HG03442 (cell line): ENCODE results near the gene MADD.
A peak's percentile ranks its signal among the peaks of the same experiment; 100 is the strongest.

Experiments used
- ATAC-seq: cut with Tn5 transposase; IDR thresholded peaks from one replicate; pipeline ENCODE4 v1.9.1; 2021; ENCODE audit warnings: mild to moderate bottlenecking, moderate library complexity; ENCODE audit not compliant: unreplicated experiment

Gene MADD

DNA sequence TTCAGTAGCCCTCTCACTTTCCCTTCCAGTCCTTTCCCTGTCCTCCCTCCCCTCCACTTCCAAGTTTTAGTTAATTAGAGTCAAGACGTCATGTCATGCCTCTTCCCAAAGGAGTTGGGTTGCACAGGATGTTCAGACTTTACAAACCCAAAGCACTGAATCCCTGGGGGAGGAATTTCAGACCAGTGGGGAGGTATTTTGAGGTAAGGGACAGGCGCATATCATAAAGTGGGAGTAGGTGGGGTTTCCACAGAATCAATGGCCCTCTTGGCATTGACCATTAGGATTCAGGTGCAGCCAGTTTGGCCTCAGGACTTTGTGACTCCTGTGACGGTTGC lies 20.6 kb upstream of the MADD start:
- no peak for ATAC-seq

DNA sequence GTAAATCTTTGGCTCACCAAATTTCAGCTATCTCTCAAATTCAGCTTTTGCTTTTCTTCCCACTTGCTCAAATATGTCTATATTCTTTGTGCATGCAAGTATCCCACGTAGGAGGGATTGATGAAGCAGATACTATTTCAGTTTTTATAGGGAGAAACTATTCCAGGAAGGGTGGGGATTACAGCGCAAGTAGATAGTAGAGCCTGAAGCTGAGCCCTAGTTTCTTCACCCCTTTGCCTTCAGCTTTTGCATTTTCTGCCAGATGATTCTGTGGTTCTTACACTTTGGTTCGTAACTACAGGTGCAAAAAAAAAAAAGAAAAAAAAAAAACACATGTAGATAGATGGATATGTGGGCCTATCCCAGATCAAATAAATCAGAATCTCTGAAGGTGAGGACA lies 18.2 kb upstream of the MADD start:
- no peak for ATAC-seq

DNA sequence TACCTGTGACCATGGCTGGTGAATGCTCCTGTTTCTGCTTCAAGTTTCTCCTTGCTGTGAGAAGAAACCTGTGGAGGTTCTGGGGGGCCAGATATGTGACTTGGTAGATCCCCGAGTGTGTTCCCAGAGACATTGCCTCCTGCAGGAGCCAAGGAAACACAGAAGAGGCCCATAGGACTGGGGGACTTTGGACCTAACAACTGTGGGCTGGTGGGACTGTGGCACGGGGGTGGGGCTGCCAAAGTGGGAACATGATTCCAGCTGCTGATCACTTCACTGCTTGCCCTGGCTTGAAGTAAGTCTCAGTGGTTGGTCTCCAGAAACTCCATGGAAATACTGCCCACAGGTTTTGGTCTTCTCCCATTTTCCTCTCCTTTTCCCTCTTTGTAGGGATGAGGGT lies 16.3 kb upstream of the MADD start:
- no peak for ATAC-seq

DNA sequence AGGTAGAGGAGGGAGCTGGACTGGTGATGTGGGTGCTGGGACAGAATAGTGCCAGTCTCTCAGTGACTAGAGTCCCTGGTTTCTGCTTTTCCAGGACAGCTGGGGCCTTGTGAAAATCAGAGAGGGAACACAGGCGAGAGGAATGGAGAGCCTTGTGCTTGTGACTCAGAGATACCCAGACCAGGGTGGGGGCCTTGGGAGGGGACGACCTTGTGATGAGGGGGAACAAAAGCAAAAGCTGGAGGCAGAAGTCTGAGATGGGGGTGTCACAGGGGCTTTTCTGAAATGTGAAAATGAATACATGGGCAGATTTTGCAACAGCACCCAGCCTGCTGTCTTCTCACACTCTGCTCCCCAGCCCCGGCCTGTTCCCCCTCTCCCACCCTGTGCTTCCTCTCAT lies 15.5 kb upstream of the MADD start:
- ATAC-seq = no peak

DNA sequence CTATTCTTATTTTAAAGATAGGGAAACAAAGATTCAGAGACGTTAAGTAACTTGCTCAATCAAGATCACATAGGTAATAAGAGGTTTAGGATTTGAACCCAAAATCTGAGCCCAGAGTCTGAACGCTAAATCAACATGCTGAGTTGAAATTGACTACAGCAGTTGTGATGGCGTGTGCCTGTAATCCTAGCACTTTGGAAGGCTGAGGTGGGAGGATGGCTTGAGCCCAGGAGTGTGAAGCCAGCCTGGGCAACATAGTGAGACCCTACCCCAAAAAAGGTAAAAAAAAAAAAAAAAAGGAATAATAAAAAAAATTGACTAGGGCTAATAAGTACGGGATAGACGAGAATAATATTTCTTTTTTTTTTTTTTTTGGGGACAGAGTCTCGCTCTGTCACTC lies 13.6 kb upstream of the MADD start:
- no peak for ATAC-seq

DNA sequence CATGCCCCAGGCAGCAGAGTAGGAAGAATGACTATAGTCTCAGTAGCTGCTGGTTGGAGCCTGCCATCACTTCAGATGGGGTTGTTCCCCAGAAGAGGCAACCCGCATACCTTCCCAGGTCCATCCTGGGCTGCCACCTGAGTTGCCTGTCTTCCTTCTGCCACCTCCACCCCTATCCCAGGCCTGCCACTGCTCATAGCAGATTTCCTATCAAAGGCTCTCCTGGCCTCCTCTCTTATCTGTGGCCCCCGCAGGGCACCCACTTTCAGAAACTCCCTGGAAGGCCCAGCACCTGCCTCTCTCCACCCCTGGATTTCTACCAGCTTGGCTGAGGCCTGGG lies 12.8 kb upstream of the MADD start:
- ATAC-seq = no peak

DNA sequence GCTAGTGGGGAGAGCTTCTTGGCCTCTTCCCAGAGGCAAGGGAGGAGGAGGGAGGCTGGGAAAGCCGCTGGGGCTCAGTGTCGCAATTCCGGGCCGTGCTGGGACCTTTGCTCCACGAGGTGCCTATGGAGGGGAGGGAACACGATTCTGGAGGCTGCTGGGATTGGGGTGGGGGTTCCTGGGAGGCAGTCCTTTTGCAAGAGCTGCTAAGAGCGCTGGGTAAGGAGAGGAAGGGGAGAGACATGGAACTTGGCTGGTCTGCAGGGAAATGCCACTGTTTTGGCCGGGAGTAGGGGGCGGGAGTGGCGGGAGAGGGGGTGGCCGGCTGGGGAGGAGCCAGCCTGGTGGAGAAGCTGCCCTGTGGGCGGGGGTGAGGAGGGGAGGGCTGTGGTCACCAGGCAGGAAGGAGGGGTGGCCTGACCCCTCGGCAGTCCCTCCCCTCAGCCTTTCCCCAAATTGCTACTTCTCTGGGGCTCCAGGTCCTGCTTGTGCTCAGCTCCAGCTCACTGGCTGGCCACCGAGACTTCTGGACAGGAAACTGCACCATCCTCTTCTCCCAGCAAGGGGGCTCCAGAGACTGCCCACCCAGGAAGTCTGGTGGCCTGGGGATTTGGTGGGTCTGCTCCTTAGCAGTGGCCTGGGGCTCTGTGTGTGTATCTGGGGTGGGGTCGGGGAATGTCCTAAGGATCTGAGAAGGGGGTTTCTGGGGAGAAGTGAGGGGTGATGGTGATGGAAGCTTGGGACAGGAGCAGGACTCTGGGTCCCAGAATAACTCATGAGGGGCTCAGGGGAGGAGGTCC lies 12.2 kb upstream of the MADD start, which contains the start of gene NR1H3:
NR1H3 (plus strand) TSS at position 480 of the 800 bp plus-strand sequence. CDS start 1,221 bp downstream, outside the sequence.
- ATAC-seq = no peak

DNA sequence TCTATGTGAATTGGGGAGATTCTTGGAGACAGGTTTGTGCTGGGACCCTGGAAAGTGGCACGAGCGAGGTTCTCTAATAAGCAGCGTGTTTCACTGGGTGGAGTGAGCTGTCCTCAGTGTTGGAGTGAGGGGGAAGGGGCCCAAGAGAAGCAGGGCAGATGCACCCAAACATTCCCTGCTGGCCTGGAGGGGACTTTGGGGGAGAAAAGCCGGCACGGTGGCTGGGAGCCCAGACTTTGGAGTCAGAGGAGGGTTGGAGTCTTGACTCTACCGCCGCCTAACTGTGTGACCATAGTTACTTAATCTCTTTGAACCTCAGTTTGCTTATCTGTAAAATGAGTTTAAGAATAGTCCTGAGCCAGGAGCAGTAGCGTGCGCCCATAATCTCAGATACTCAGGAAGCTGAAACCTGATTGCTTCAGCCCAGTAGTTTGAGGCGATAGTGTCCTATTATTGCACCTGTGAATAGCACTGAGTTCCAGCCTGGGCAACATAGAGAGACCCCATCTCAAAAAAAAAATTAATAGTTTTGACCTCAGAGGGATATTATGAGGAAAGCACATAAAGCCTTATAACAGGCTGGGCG lies 11.5 kb upstream of the MADD start:
- no peak for ATAC-seq

DNA sequence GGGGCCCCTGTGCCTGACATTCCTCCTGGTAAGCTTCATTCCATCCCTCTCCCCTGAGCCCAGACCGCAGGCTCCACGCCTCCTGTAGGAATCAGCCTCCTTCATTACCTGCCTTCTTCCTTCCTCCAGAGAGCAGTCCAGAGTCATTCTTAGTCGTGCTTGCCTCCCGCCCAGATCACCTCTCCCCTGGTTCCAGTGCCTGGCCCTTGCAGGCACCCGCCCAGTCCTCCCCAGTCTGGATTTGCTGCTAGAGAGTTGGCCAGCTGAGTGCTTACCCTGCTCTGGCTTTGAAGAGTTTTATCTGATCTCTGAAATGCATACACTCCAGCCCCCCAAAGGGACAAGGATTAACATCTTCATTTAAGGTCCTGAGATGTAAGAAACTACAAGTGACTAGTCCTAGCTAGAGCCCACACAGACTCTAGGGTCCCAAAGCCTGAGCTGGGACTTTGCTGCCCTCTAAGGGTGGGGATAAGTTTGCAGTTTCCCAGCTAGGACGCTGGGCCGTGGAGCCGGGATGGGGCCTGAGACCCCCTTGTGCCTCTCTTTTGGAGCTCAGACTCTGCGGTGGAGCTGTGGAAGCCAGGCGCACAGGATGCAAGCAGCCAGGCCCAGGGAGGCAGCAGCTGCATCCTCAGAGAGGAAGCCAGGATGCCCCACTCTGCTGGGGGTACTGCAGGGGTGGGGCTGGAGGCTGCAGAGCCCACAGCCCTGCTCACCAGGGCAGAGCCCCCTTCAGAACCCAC lies 10.5 kb upstream of the MADD start:
- no peak for ATAC-seq

DNA sequence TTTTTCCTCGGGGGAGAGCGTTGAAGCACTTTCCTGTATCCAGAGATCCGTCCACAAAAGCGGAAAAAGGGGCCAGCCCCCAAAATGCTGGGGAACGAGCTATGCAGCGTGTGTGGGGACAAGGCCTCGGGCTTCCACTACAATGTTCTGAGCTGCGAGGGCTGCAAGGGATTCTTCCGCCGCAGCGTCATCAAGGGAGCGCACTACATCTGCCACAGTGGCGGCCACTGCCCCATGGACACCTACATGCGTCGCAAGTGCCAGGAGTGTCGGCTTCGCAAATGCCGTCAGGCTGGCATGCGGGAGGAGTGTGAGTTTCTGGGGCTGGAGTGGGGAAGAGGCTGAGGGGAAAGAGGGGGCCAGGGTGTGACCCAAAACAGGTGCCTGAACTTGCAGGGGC lies 9.6 kb upstream of the MADD start:
- ATAC-seq = no peak

DNA sequence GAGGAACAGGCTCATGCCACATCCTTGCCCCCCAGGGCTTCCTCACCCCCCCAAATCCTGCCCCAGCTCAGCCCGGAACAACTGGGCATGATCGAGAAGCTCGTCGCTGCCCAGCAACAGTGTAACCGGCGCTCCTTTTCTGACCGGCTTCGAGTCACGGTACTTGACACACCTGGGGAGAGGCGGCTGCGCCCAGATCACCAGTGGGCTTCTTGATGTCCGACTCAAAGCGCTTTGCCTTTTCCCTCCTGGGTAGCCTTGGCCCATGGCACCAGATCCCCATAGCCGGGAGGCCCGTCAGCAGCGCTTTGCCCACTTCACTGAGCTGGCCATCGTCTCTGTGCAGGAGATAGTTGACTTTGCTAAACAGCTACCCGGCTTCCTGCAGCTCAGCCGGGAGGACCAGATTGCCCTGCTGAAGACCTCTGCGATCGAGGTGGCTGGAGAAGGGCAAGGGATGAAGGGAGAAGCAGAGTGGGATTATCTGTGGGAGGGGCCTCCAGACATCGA lies 8.6 kb upstream of the MADD start:
- ATAC-seq = no peak

DNA sequence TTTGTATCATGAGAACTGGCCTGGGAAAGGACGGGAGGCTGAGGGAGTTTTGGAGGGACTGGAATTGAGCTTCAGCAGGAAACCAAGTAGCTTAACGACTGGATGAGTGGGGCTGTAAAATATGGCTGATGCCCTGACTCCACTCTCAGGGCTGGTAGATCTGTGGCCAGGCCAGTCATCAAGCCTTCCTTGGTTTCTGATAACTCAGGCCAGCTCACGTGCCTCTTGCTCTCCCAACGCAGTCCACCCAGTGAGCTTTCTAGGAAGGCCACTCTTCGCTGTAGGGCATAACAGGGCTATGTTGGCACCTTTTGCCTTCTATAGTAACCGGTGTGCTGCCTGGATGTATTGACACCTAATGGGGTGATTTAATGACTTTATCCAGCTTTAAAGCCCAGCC lies 5.8 kb upstream of the MADD start:
- no peak for ATAC-seq

DNA sequence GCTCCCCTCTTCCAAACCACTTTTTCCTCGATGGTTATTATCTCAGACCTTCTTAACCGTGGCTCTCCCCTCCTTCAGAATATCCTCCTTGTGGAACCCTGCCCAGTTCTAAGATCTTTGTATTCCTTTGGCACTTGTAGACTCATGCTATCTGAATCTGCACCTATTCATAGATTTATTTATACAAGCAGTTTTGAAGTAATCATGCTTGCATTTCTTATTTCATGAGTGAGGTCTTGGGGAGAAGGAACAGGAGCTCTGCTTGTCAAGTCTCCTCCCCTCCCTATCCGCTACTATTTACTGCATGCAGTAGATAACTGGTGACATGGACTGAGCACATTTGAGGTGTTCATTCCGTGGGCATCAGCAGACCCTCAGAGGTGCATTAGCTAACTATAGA lies 5.4 kb upstream of the MADD start:
- no peak for ATAC-seq

DNA sequence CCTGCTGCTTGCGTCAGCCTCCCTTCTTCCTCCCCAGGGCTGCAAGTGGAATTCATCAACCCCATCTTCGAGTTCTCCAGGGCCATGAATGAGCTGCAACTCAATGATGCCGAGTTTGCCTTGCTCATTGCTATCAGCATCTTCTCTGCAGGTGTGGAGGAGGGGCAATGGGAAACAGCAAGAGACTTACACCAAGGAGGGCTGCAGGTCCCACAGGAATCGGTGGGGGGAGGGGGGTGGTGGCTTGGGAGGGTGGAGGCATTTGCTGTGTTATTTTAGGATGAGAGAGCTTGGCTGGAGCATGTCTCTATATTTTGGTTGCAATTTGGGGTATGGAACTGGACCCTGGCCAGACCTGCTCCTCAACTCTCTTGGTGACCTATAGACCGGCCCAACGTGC lies 2.1 kb upstream of the MADD start:
- no peak for ATAC-seq

DNA sequence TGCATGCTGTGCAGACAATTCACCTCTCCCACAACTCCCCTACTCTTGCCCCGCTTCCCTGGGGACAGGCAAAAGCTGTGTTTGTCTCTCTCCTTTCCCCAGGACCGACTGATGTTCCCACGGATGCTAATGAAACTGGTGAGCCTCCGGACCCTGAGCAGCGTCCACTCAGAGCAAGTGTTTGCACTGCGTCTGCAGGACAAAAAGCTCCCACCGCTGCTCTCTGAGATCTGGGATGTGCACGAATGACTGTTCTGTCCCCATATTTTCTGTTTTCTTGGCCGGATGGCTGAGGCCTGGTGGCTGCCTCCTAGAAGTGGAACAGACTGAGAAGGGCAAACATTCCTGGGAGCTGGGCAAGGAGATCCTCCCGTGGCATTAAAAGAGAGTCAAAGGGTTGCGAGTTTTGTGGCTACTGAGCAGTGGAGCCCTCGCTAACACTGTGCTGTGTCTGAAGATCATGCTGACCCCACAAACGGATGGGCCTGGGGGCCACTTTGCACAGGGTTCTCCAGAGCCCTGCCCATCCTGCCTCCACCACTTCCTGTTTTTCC lies 1.4 kb upstream of the MADD start:
- no peak for ATAC-seq

DNA sequence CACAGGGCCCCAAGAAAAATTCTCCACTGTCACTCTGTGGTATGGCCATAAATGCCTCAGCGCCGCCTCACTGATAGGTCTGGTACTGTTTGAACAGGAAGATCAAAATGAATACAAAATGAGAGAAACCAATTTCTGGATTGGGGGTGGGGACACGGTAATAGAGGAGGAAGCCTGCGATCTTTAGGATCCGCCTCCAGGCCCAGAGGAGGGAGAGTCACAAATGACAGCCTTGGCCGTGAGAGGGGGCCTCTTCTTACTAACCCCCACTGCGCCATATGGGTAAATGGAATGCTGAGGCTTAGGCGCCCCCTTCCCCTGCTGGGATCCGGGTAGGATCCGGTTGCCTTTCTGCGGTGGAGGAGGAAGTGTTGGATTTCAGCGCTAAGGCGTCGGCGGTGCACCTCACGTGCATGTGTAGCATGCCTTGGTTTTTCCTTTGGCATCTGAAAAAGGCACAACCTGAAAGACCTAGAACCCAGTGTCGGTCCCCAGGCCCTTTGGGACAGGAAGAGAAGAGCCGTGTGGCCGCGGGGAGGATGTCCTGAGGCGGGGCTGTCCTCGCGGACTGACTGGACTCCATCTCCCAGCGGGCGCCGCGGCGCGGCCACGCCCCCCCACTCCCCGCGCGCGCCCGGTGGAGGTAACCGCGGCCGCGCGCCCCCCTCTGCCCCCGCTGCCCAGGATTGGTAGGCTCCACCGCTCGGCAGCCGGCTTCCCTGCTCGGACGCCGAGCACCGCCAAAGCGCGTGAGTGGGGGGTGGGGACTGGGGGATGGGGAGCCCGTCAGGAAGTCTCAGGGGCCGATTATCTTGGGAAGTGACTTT lies 718 bp upstream of the MADD start:
- peak; percentile 48 for ATAC-seq

DNA sequence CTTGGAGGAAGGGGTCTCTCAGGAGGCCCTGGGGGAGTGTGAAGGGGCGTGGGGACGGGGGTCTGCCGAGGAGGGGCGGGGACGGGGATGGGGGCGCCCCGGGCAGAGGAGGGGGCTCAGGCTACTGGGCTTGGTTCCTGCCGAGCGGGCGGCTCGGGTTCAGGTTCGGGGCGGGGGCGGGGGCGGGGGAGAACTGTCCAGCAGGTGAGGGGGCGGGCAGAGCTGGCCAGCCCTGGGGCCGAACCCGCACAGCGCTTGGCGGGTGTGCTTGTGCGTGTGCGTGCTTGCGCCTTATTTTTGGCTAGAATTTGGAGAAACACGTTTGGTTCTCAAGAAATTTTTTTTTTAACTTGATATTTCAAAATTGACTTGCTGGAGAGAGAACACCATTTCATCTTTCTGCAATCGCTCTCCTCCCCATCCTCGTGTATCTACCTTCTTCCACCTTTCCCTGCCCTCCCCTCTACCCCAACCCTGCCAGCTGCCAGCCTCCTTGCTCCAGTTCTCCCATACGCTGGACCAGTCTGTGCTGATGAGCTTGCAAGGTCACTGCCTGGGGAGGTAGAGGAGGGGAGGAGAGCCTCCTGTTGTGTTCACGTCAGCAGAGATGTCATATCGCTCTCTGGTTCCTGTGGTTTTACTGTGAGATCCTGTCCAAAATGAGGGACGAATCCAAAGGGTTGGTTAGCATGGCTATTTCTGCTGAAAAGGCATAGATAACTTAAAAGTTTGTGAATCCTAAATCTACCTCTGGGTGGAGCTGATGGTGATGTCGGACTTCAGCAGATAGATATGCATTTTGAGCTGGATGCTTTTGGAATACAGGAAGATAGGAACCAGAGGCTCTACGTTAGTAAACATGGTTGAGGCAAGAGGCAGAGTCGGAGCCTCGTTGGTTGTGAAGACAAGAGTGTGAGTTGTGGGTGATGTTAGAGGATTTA lies 668 bp downstream of the MADD start:
- no peak for ATAC-seq

DNA sequence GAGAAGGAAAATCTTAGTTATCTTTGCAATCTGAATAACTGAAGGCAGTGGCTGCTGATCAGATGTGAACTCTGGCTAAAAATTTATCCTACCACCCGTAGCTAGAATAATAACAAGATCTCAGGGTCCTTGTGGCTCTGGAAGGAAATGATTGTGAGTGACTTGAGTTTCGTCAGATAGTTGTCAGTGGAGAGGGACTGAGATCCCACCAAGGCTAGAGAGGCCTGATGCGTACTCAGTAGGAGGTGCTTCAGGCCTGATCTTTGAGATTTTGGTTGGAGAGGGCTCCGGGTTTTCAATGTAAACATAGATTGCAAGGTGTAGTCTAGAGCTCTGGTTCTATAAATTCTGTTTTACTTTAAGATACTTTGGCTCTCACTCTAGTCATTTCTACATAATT lies 1.4 kb downstream of the MADD start:
- no peak for ATAC-seq

DNA sequence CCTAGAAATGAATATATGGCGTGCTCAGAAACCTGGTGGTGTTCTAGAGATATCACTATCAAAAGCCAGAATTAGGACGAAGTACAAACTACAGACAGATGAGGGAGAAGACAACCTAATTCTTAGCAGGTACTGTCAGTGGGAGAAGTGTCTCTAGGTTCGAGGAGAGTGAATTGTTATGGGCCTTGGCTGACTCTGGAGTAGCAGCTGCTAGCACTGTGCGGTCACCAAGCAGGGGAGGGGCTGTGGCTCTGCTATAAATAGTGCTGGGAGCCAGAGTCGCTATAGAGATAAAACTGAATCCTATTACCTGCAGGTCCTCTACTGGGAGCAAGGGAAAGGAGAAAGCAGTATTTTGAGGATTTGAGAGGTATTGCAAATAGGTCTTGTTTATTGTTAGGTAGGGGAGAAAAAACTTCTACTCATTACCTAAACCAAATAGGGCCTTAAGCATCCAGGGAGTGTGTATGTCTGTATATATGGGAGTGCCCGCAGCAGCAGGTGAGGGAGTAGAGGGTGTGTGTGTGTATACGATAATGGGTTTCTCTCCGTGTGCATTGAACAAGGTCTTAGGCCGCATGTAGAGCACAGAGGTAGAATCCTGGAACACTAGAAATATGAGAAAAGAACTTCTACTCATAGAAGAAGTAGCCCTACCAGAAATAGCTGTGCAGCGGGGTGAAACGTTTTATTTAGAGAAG lies 2.2 kb downstream of the MADD start:
- no peak for ATAC-seq
